B cell (primary cell): Measurements from ENCODE around the gene CTDP1. TPM values are rescaled to one million over a fixed set of nuclear protein-coding genes. Genes with fewer than 3 reads are reported as not detected.

Experiments used
- ATAC-seq: fragments of 200-7000 bp; cut with Tn5 transposase; one replicate; pipeline ENCODE4 v1.10.0; 2021; ENCODE audit warnings: low read depth, mild to moderate bottlenecking, moderate number of reproducible peaks, moderate library complexity
- CTCF ChIA-PET: fragments of 350-600 bp; sonication (Branson Sonifier 250); formaldehyde crosslinking; loops from one replicate; lab custom pipeline; 2021; ENCODE audit warnings: antibody characterized with exemption, inconsistent platforms; lab: Charles Lee
- POLR2A ChIA-PET: fragments of 350-600 bp; sonication (Branson Sonifier 250); formaldehyde crosslinking; loops from one replicate; lab custom pipeline; 2021; ENCODE audit warnings: antibody characterized with exemption; lab: Charles Lee
- DNase-seq: peaks from one replicate; pipeline ENCODE4 v3.0.0; 2013
- H2AFZ ChIP-seq: 2 replicates; pipeline ENCODE4 v1.6.1; 2012; ENCODE audit warnings: mild to moderate bottlenecking, low read depth, low read length; ENCODE audit not compliant: insufficient read depth, poor library complexity, severe bottlenecking
- H3K27ac ChIP-seq, 2 donors: 1 replicate in 1 of 2; 2 replicates in 1 of 2; pipeline ENCODE4 v1.5.1; 2012 to 2013; ENCODE audit warnings: low read length in 2 of 2, mild to moderate bottlenecking in 2 of 2, moderate library complexity in 1 of 2
- H3K27me3 ChIP-seq, 4 experiments: fragments of 200-600 bp in 1 of 4; sonication (generic) in 1 of 4; replicated peaks in 1 of 4; 1 replicate in 2 of 4; 2 replicates in 2 of 4; pipeline versions ENCODE4 v1.6.1 to v1.7.0; 2013 to 2016; ENCODE audit warnings: low read length in 3 of 4, mild to moderate bottlenecking in 2 of 4, mixed read lengths in 1 of 4, moderate library complexity in 1 of 4; ENCODE audit not compliant: insufficient read depth in 4 of 4, control insufficient read depth in 3 of 4; ENCODE audit errors: control extremely low read depth in 1 of 4
- H3K36me3 ChIP-seq, 2 experiments: replicated peaks in 1 of 2; 1 replicate in 1 of 2; 2 replicates in 1 of 2; pipeline versions ENCODE4 v1.6.1 to v1.7.1; 2013; ENCODE audit warnings: low read length in 1 of 2; ENCODE audit not compliant: insufficient read depth in 2 of 2, control insufficient read depth in 1 of 2; ENCODE audit errors: control extremely low read depth in 1 of 2, extremely low read depth in 1 of 2
- H3K4me1 ChIP-seq, 2 donors: fragments of 200-600 bp in 1 of 2; sonication (generic) in 1 of 2; 1 replicate in 1 of 2; 2 replicates in 1 of 2; pipeline versions ENCODE4 v1.5.1 to v1.6.1; 2013 to 2017; ENCODE audit warnings: low read length in 2 of 2; ENCODE audit not compliant: control insufficient read depth in 2 of 2, insufficient read depth in 2 of 2
- H3K4me2 ChIP-seq: replicated peaks from 2 replicates; pipeline ENCODE3; 2012; ENCODE audit warnings: mild to moderate bottlenecking, low read depth, low read length; ENCODE audit not compliant: poor library complexity, severe bottlenecking
- H3K4me3 ChIP-seq, 5 experiments: fragments of 200-600 bp in 1 of 5; sonication (generic) in 1 of 5; 1 replicate in 3 of 5; 2 replicates in 2 of 5; pipeline versions ENCODE4 v1.5.1 to v1.7.0; 2011 to 2016; ENCODE audit warnings: low read length in 4 of 5, mild to moderate bottlenecking in 4 of 5, low read depth in 2 of 5, control low read depth in 1 of 5, moderate library complexity in 1 of 5; ENCODE audit not compliant: insufficient read depth in 1 of 5; ENCODE audit errors: control extremely low read depth in 1 of 5, extremely low read depth in 1 of 5
- H3K79me2 ChIP-seq: fragments of 200-600 bp; sonication (generic); one replicate; pipeline ENCODE4 v1.6.0; 2016; ENCODE audit warnings: low read length; ENCODE audit not compliant: control insufficient read depth, insufficient read depth
- H3K9ac ChIP-seq: fragments of 200-600 bp; sonication (generic); 2 replicates; pipeline ENCODE4 v1.6.1; 2017; ENCODE audit warnings: mild to moderate bottlenecking, low read length, moderate library complexity
- H3K9me3 ChIP-seq, 3 donors: one replicate each; pipeline versions ENCODE4 v1.6.1 to v1.7.1; 2013; ENCODE audit warnings: low read length in 2 of 3; ENCODE audit not compliant: control insufficient read depth in 2 of 3, insufficient read depth in 1 of 3; ENCODE audit errors: control extremely low read depth in 1 of 3
- H4K20me1 ChIP-seq: 2 replicates; pipeline ENCODE4 v1.6.0; 2012; ENCODE audit warnings: mild to moderate bottlenecking, low read length; ENCODE audit not compliant: insufficient read depth, control insufficient read depth, poor library complexity, severe bottlenecking
- H3K27ac Mint-ChIP-seq: one replicate; pipeline ENCODE4 v1.8.0; 2021; ENCODE audit warnings: mixed read lengths
- H3K27me3 Mint-ChIP-seq: one replicate; pipeline ENCODE4 v1.8.0; 2021; ENCODE audit warnings: mixed read lengths
- H3K4me1 Mint-ChIP-seq: one replicate; pipeline ENCODE4 v1.8.0; 2021; ENCODE audit warnings: mixed read lengths
- H3K4me3 Mint-ChIP-seq: one replicate; pipeline ENCODE4 v1.8.0; 2021; ENCODE audit warnings: mixed read lengths
- H3K9me3 Mint-ChIP-seq: one replicate; pipeline ENCODE4 v1.8.0; 2022; ENCODE audit warnings: mixed read lengths; ENCODE audit not compliant: insufficient read depth
- CTCF ChIP-seq: fragments of 200-600 bp; IDR thresholded peaks from one replicate; pipeline ENCODE4 v1.8.0; 2022; ENCODE audit warnings: antibody characterized with exemption, mild to moderate bottlenecking
- EZH2 ChIP-seq: IDR thresholded peaks from 2 replicates; pipeline ENCODE4 v1.6.1; 2012; ENCODE audit warnings: borderline replicate concordance, low read depth, mild to moderate bottlenecking, moderate library complexity, low read length; ENCODE audit not compliant: insufficient read depth, poor library complexity, severe bottlenecking
- WGBS: methylation state at CpG from one replicate; pipeline ENCODE4 v1.1.5; 2013; ENCODE audit warnings: missing lambda C conversion rate; ENCODE audit not compliant: insufficient coverage; 5-methylcytosine and 5-hydroxymethylcytosine counted together
- intact Hi-C: fragments of 100-400 bp; cut with micrococcal nuclease; formaldehyde crosslinking; loops from one replicate; pipeline ENCODE4 v1.10.0; 2022
- polyA plus RNA-seq: library from polyadenylated mRNA; depleted of rRNA; stranded (reverse); fragments of >200 nt; gene quantifications from 2 replicates; pipeline ENCODE4 v1.2.3, GENCODE V29; 2012
- total RNA-seq, 2 donors: library from RNA; stranded (reverse); fragments of 120-200 nt in 1 of 2; gene quantifications; 1 replicate in 1 of 2; 2 replicates in 1 of 2; pipeline versions ENCODE4 v1.2.3 to v1.2.4, GENCODE V29; 2013 to 2022

The CTDP1 gene
- total and polyA plus RNA-seq, 2 donors (not counting 1 experiment from before 2014, with no cell fraction given), result 14.3 to 33.3 TPM

GRCh38 chr18:79723628-79724027 is 44.0 kb downstream of the CTDP1 start:
- ATAC-seq (no peak), DNase-seq (no peak)
- Histone ChIP-seq H3K9ac (no peak overlapping the region), H3K27ac (no peak overlapping the region), H3K4me2 (no peak overlapping the region), H2AFZ (no peak overlapping the region), H3K9me3 (peaks cover 0 to 20% (median 0%) of the 10 kb centered on the region in 3 donors), H3K36me3 (peaks cover 0 to 46% of the 10 kb centered on the region in 2 experiments), H3K4me1 (no peaks in the 10 kb centered on the region), H3K79me2 (peaks cover 44% of the 10 kb centered on the region), H3K4me3 (no peak overlapping the region), H4K20me1 (peaks cover 45% of the 10 kb centered on the region), H3K27me3 (no peaks in the 10 kb centered on the region)
- CTCF ChIA-PET, result no interaction called here
- intact Hi-C loops, result no loop called here
- TF ChIP-seq EZH2, result no peak
- no peak for TF ChIP-seq CTCF
- no peaks in the 10 kb centered on the region for H3K27me3 Mint-ChIP-seq
- H3K9me3 Mint-ChIP-seq, result no peaks in the 10 kb centered on the region
- no peaks in the 10 kb centered on the region for H3K4me1 Mint-ChIP-seq
- 87% methylated on average over 10 of the region's 11 CpGs for WGBS
- POLR2A ChIA-PET, result no interaction called here
- H3K4me3 Mint-ChIP-seq, result no peak overlapping the region
- H3K27ac Mint-ChIP-seq, result no peak overlapping the region

- Histone ChIP-seq H3K79me2 (peaks cover 48% of the 10 kb centered on the region), H3K4me2 (no peak overlapping the region), H3K27me3 (no peaks in the 10 kb centered on the region), H3K4me3 (no peak overlapping the region), H2AFZ (no peak overlapping the region), H4K20me1 (peaks cover 45% of the 10 kb centered on the region), H3K9ac (no peak overlapping the region), H3K9me3 (peaks cover 0 to 21% (median 0%) of the 10 kb centered on the region in 3 donors), H3K36me3 (peaks cover 0 to 46% of the 10 kb centered on the region in 2 experiments), H3K4me1 (no peaks in the 10 kb centered on the region), H3K27ac (no peak overlapping the region)
- Mint-ChIP-seq H3K27ac (no peak overlapping the region), H3K4me3 (no peak overlapping the region), H3K9me3 (no peaks in the 10 kb centered on the region), H3K4me1 (no peaks in the 10 kb centered on the region), H3K27me3 (no peaks in the 10 kb centered on the region)
- 93% methylated on average over 11 of the region's 15 CpGs for WGBS
- POLR2A ChIA-PET, result no interaction called here
- DNase-seq, result no peak
- intact Hi-C loops, result no loop called here
- CTCF ChIA-PET, result no interaction called here
- no peak for TF ChIP-seq EZH2
- no peak for TF ChIP-seq CTCF
- no peak for ATAC-seq
Measured at GRCh38 chr18:79724299-79725080, 44.9 kb downstream of the CTDP1 start.
